Activated T-helper 2 cell treated with anti-CD3 and anti-CD28 coated beads, Interferon-gamma antibody, Interleukin-2, Interleukin-4, amounts not matched to agents 10 μg/mL and 5 μg/mL and 100 μg/mL, durations not matched to agents 14 hours and 24 hours and 36 hours (primary cell): ENCODE results near the gene HS3ST6. TPM values are rescaled to one million over a fixed set of nuclear protein-coding genes. Genes with fewer than 3 reads are reported as not detected.
"Not testable (repeated sequence)": the region's sequence is repeated elsewhere in the genome, so short reads cannot be mapped to it uniquely, and the experiment has no call there.

Experiments
- DNase-seq: peaks from one replicate; pipeline ENCODE4 v3.0.0; 2021; ENCODE audit warnings: low spot score
- H3K27ac Mint-ChIP-seq: one replicate; pipeline ENCODE4 v1.8.0; 2021; ENCODE audit warnings: mixed read lengths
- H3K27me3 Mint-ChIP-seq: one replicate; pipeline ENCODE4 v1.8.0; 2021; ENCODE audit warnings: low read depth, mixed read lengths
- H3K36me3 Mint-ChIP-seq: one replicate; pipeline ENCODE4 v1.8.0; 2021; ENCODE audit warnings: low read depth, mixed read lengths
- H3K4me1 Mint-ChIP-seq: one replicate; pipeline ENCODE4 v1.8.0; 2021; ENCODE audit warnings: low read depth, mixed read lengths
- H3K4me3 Mint-ChIP-seq: one replicate; pipeline ENCODE4 v1.8.0; 2021; ENCODE audit warnings: low read depth, mild to moderate bottlenecking, moderate library complexity, mixed read lengths
- H3K9me3 Mint-ChIP-seq: one replicate; pipeline ENCODE4 v1.8.0; 2021; ENCODE audit warnings: mixed read lengths
- intact Hi-C: fragments of 100-400 bp; cut with micrococcal nuclease; formaldehyde crosslinking; loops from one replicate; pipeline ENCODE4 v1.15.1; 2023
- total RNA-seq: library from RNA; stranded (reverse); gene quantifications from 2 replicates; pipeline ENCODE4 v1.2.3, GENCODE V29; 2022

HS3ST6 gene
- total RNA-seq, 1 donor from 2014 or later, result not detected

DNA sequence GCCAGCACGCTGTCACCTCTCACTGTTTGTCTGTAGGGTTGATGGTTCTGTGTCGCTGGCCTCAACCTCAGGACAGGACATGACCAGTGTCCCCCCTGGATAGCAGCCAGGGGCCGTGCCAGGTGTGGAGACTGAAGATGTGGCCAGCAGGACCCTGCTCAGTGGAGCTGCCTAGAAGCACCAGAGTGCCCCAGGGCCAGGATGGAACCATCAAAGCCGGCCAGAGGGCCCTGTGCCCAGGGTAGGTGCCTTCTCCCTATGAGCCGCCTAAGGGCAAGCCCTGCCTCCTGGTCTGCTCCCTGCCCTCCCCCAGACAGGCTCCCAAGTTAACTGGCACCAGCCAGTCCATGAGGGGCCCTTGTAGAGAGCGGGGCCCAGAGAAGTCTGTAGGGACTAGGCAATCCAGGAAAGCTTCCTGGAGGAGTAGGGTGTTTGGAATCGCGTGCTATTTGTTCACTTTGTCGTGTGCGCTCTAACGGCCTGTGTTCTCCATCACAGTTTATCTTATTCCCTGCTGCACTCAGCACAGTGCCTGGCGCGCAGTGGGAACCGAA is 40.6 kb upstream of the HS3ST6 start:
- no peaks in the 10 kb centered on the region for H3K9me3 Mint-ChIP-seq
- H3K4me1 Mint-ChIP-seq, result peaks cover 26% of the 10 kb centered on the region
- no peak for DNase-seq
- peaks cover 40% of the 10 kb centered on the region for H3K36me3 Mint-ChIP-seq
- intact Hi-C loops, result loop anchor here (1.0 kb wide), 2 partner anchors 15 to 176 kb away; partner anchors contain the start of genes MSRB1, NUBP2 and SPSB3
- H3K4me3 Mint-ChIP-seq, result peak overlapping the region; percentile 95
- no peak overlapping the region for H3K27ac Mint-ChIP-seq
- H3K27me3 Mint-ChIP-seq, result no peaks in the 10 kb centered on the region

DNA sequence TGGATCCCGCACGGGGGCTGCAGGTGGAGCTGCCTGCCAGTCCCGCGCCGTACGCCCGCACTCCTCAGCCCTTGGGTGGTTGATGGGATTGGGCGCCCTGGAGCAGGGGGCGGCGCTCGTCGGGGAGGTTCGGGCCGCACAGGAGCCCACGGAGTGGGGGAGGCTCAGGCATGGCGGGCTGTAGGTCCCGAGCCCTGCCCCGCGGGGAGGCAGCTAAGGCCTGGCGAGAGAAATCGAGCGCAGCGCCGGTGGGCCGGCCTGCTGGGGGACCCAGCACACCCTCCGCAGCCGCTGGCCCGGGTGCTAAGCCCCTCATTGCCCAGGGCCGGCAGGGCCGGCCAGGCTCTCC is 39.9 kb upstream of the HS3ST6 start:
- intact Hi-C loops, H3K9me3 Mint-ChIP-seq, H3K27me3 Mint-ChIP-seq, DNase-seq, H3K4me3 Mint-ChIP-seq, H3K27ac Mint-ChIP-seq: not testable (repeated sequence)
- Mint-ChIP-seq H3K4me1 (peaks cover 23% of the 10 kb centered on the region), H3K36me3 (peaks cover 34% of the 10 kb centered on the region)

- H3K9me3 Mint-ChIP-seq, H3K27me3 Mint-ChIP-seq, H3K27ac Mint-ChIP-seq, DNase-seq, H3K4me3 Mint-ChIP-seq, intact Hi-C loops: not testable (repeated sequence)
- Mint-ChIP-seq H3K36me3 (peaks cover 28% of the 10 kb centered on the region), H3K4me1 (peaks cover 23% of the 10 kb centered on the region)
Measured at GRCh38 chr16:1957434-1958142, 39.4 kb upstream of the HS3ST6 start.

DNA sequence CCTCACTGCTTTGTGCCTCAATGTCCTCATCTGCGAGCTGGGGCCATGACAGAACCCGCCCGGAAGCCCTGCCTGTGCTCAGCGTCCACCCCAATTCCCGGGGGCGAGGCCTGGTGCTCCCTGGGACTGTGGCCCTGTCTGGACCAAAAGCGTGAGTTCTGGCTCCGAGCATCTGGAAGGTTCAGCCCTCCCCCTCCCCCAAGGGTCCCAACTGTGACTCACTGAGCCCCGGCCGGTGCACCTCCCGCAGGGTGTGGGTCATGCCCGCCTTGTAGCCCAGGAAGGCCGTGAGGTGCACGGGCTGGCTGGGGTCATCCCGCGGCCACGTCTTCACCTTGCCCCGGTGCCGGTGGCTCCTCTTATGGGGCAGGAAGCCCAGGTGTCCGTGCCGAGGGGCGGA is 35.5 kb upstream of the HS3ST6 start:
- Mint-ChIP-seq H3K9me3 (no peaks in the 10 kb centered on the region), H3K4me1 (peaks cover 5% of the 10 kb centered on the region), H3K27ac (no peak overlapping the region), H3K36me3 (no peaks in the 10 kb centered on the region), H3K4me3 (no peak overlapping the region), H3K27me3 (no peaks in the 10 kb centered on the region)
- intact Hi-C loops, result no loop called here
- no peak for DNase-seq

GRCh38 chr16:1950559-1950958 is 32.3 kb upstream of the HS3ST6 start:
- no peak for DNase-seq
- Mint-ChIP-seq H3K36me3 (no peaks in the 10 kb centered on the region), H3K9me3 (no peaks in the 10 kb centered on the region), H3K4me3 (no peak overlapping the region), H3K27me3 (no peaks in the 10 kb centered on the region), H3K27ac (no peak overlapping the region), H3K4me1 (peaks cover 5% of the 10 kb centered on the region)
- intact Hi-C loops, result no loop called here

DNA sequence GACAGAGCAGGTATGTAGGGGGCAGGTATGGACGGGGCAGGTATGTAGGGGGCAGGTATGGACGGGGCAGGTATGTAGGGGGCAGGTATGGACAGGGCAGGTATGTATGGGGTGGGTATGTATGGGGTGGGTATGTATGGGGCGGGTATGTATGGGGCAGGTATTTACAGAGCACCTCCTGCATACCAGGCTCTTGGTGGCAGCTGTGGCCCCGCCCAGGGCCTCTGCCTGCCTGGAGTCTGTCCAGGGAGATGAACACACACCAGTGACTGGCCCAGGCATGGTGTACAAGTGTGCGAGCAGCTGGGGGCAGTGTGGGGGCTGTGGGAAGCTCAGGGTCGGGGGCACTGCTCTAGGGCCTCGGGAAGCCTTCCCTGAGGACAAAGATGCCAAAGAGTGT is 31.8 kb upstream of the HS3ST6 start:
- intact Hi-C loops, result no loop called here
- DNase-seq, result no peak
- no peak overlapping the region for H3K27ac Mint-ChIP-seq
- H3K4me3 Mint-ChIP-seq, result no peak overlapping the region
- H3K9me3 Mint-ChIP-seq, result no peaks in the 10 kb centered on the region
- no peaks in the 10 kb centered on the region for H3K27me3 Mint-ChIP-seq
- no peaks in the 10 kb centered on the region for H3K36me3 Mint-ChIP-seq
- peaks cover 5% of the 10 kb centered on the region for H3K4me1 Mint-ChIP-seq

GRCh38 chr16:1949507-1949906 is 31.3 kb upstream of the HS3ST6 start:
- H3K4me3 Mint-ChIP-seq, result no peak overlapping the region
- H3K27ac Mint-ChIP-seq, result no peak overlapping the region
- intact Hi-C loops, result no loop called here
- H3K27me3 Mint-ChIP-seq, result no peaks in the 10 kb centered on the region
- no peaks in the 10 kb centered on the region for H3K36me3 Mint-ChIP-seq
- no peaks in the 10 kb centered on the region for H3K9me3 Mint-ChIP-seq
- no peak for DNase-seq
- peaks cover 7% of the 10 kb centered on the region for H3K4me1 Mint-ChIP-seq

GRCh38 chr16:1947369-1947670 is 29.1 kb upstream of the HS3ST6 start:
- Mint-ChIP-seq H3K4me3 (no peak overlapping the region), H3K27me3 (no peaks in the 10 kb centered on the region), H3K9me3 (no peaks in the 10 kb centered on the region), H3K36me3 (no peaks in the 10 kb centered on the region), H3K4me1 (peaks cover 9% of the 10 kb centered on the region), H3K27ac (no peak overlapping the region)
- no peak for DNase-seq
- intact Hi-C loops, result no loop called here

DNA sequence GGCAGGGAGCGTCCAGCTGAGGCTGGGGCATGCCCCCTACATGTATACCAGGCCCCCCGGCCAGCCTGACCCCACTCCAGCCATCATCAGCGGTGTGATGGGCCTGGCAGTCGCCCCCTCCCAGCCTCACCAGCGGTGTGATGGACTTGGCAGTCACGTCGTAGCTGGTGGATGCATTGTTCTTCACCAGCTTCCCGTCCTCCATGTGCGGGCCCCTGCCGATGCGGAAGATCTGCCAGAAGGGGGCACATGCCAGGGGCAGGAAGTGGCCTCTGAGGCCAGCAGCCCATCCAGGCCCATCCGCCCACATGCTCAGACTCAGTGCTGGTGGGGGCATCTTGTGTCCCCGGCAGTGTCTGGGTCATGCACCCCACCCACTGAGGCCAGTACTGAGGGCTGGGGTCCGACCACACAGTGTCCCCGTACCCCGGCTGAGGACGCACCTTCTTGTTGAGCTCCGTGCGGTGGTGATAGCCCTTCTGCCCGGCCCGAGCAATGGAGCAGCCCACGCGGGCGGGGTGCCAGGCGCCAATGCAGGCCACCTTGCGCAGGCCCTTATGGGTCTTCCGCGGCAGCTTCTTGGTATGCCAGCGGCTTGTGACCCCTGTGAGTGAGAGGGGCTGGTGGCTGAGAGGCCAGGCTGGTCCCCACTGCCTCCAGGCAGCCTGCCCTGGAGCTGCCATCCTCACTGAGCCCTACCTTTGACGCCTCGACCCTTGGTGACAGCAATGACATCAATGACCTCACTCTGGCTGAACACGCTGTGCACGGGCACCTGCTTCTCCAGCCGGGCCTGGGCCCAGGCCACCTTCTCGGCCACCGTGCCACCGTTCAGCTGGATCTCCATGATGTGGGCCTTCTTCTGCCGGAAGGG is 28.5 kb upstream of the HS3ST6 start:
- intact Hi-C loops, result no loop called here
- no peak for DNase-seq
- no peak overlapping the region for H3K4me3 Mint-ChIP-seq
- no peaks in the 10 kb centered on the region for H3K27me3 Mint-ChIP-seq
- no peaks in the 10 kb centered on the region for H3K36me3 Mint-ChIP-seq
- H3K27ac Mint-ChIP-seq, result no peak overlapping the region
- peaks cover 13% of the 10 kb centered on the region for H3K4me1 Mint-ChIP-seq
- no peaks in the 10 kb centered on the region for H3K9me3 Mint-ChIP-seq

GRCh38 chr16:1945559-1946391 is 27.6 kb upstream of the HS3ST6 start:
- Mint-ChIP-seq H3K27me3 (no peaks in the 10 kb centered on the region), H3K4me3 (no peak overlapping the region), H3K36me3 (no peaks in the 10 kb centered on the region), H3K9me3 (no peaks in the 10 kb centered on the region), H3K27ac (no peak overlapping the region), H3K4me1 (peaks cover 15% of the 10 kb centered on the region)
- intact Hi-C loops, result no loop called here
- no peak for DNase-seq

- Mint-ChIP-seq H3K4me1 (peaks cover 15% of the 10 kb centered on the region), H3K36me3 (no peaks in the 10 kb centered on the region), H3K4me3 (peak overlapping the region; percentile 57), H3K27ac (peak overlapping the region; percentile 40), H3K9me3 (no peaks in the 10 kb centered on the region), H3K27me3 (no peaks in the 10 kb centered on the region)
- no peak for DNase-seq
- intact Hi-C loops, result loop anchor here (5.0 kb wide), 2 partner anchors 87 to 198 kb away; no protein-coding TSS in a partner anchor
Measured at GRCh38 chr16:1944612-1945199, 26.5 kb upstream of the HS3ST6 start.
